ENCODE measurements around the gene SLC5A5. TPM values are rescaled to one million over a fixed set of nuclear protein-coding genes. Genes with fewer than 3 reads are reported as not detected.

The SLC5A5 gene
- polyA plus RNA-seq, 1 of the 3 experiments (the other 2 are of a cell fraction) = 0.02 TPM

- ChIA-PET POLR2A (no interaction called here), CTCF (interaction anchor here (2.5 kb wide), 1 partner anchor 19 kb away, joined by 9 read pairs; no protein-coding TSS in a partner anchor)
- WGBS (ENCODE audit: low lambda C conversion rate) = 67% methylated on average over 4 of the region's 4 CpGs
Measured at GRCh38 chr19:17836530-17836929, 35.2 kb upstream of the SLC5A5 start.

GRCh38 chr19:17837972-17838371, 33.8 kb upstream of the SLC5A5 start:
- Histone ChIP-seq H3K9me2 (no peaks in the 10 kb centered on the region), H3K27me3 (ENCODE audit: insufficient read depth) (no peaks in the 10 kb centered on the region), H3K27ac (ENCODE audit: low read depth in 2 of 2, low read length in 1 of 2) (no peak overlapping the region), H2AFZ (ENCODE audit: low read depth) (no peak overlapping the region), H3K36me3 (replicated peaks in 1 of 2; ENCODE audit: control insufficient read depth in 1 of 2, insufficient read depth in 2 of 2, low read length in 1 of 2) (no peaks in the 10 kb centered on the region), H3K4me1 (ENCODE audit: control insufficient read depth in 1 of 2, insufficient read depth in 2 of 2, low read depth in 1 of 2, low read length in 1 of 2) (peaks cover 0 to 10% of the 10 kb centered on the region in 2 experiments; a peak in 1 of 4 replicates), H3K9me3 (no peaks in the 10 kb centered on the region), H3K79me2 (ENCODE audit: insufficient read depth) (no peaks in the 10 kb centered on the region), H3F3A (replicated peaks; ENCODE audit: insufficient read depth) (no peaks in the 10 kb centered on the region), H4K20me1 (ENCODE audit: insufficient read depth) (no peaks in the 10 kb centered on the region), H3K4me3 (ENCODE audit: low read depth in 2 of 2, low read length in 1 of 2) (no peak overlapping the region), H3K4me2 (no peak overlapping the region), H3K9ac (no peak overlapping the region)
- TF ChIP-seq TAF1 (IDR thresholded peaks at IDR 0.05; ENCODE audit: borderline replicate concordance, low read depth, low read length) (no peak), EZH2phosphoT487 (IDR thresholded peaks at IDR 0.05; ENCODE audit: borderline replicate concordance, low read depth) (no peak), EP300 (IDR thresholded peaks at IDR 0.05; ENCODE audit: borderline replicate concordance in 1 of 2, low read depth in 1 of 2, low read length in 1 of 2) (no peak), MAX (IDR thresholded peaks at IDR 0.05; ENCODE audit: low read depth) (no peak), PBX3 (IDR thresholded peaks at IDR 0.05) (no peak), RXRA (IDR thresholded peaks at IDR 0.05; ENCODE audit: borderline replicate concordance, low read depth) (no peak), GABPA (IDR thresholded peaks at IDR 0.05; ENCODE audit: low read depth) (no peak), NFIC (IDR thresholded peaks at IDR 0.05; ENCODE audit: borderline replicate concordance) (no peak), GATA2 (CRISPR knock-in tag; IDR thresholded peaks at IDR 0.05) (no peak)
- no peak for DNase-seq
- WGBS (ENCODE audit: low lambda C conversion rate) = 88% methylated on average over 7 of the region's 7 CpGs
- POLR2A ChIA-PET = no interaction called here
- CTCF ChIA-PET = interaction anchor here (1.2 kb wide), 1 partner anchor 232 kb away, joined by 3 read pairs; no protein-coding TSS in a partner anchor

More at GRCh38 chr19:17836530-17836929, 35.2 kb upstream of the SLC5A5 start:
- TF ChIP-seq MEF2A (IDR thresholded peaks at IDR 0.05; ENCODE audit: borderline replicate concordance, low read depth) (no peak), RFX5 (IDR thresholded peaks at IDR 0.05; ENCODE audit: low read length) (no peak), POLR2AphosphoS5 (IDR thresholded peaks at IDR 0.05; ENCODE audit: low read depth, low read length) (no peak)
- Histone ChIP-seq H3K27me3 (ENCODE audit: insufficient read depth) (no peaks in the 10 kb centered on the region), H3K4me3 (ENCODE audit: low read depth in 2 of 2, low read length in 1 of 2) (no peak overlapping the region), H3K9ac (no peak overlapping the region), H3K79me2 (ENCODE audit: insufficient read depth) (no peaks in the 10 kb centered on the region), H3K4me2 (no peak overlapping the region), H3K4me1 (ENCODE audit: control insufficient read depth in 1 of 2, insufficient read depth in 2 of 2, low read depth in 1 of 2, low read length in 1 of 2) (peaks cover 0 to 8% of the 10 kb centered on the region in 2 experiments; a peak in 1 of 4 replicates), H4K20me1 (ENCODE audit: insufficient read depth) (no peaks in the 10 kb centered on the region), H3K9me3 (no peaks in the 10 kb centered on the region), H2AFZ (ENCODE audit: low read depth) (no peak overlapping the region), H3K9me2 (no peaks in the 10 kb centered on the region), H3K36me3 (replicated peaks in 1 of 2; ENCODE audit: control insufficient read depth in 1 of 2, insufficient read depth in 2 of 2, low read length in 1 of 2) (no peaks in the 10 kb centered on the region), H3K27ac (ENCODE audit: low read depth in 2 of 2, low read length in 1 of 2) (no peak overlapping the region), H3F3A (replicated peaks; ENCODE audit: insufficient read depth) (no peaks in the 10 kb centered on the region)
- DNase-seq = no peak
